ENCODE measurements around the gene THAP9. TPM values are rescaled to one million over a fixed set of nuclear protein-coding genes. Genes with fewer than 3 reads are reported as not detected.

THAP9 gene
- total RNA-seq, 1 experiment from 2014 or later = 3.5 TPM

DNA sequence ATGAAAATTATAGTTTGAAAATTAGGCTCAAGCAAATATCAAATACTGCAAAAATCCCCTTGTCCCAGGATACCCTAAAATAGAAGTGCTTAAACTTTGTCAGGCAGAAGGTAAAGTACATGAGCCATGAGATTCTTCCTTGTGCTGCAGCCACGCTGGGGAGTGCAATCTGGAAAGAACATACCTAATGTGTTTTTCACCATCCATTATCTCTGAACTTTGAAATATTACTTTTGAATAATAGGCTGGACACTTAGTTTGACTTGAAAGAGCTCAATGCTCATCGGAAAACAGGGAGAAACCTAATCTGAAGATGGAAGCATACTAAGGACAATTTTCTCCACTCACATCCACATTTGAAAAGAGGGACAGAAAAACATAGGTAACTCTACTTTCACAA is 18.9 kb downstream of the THAP9 start:
- Histone ChIP-seq H3F3A (ENCODE audit: insufficient read depth, low read depth) (no peaks in the 10 kb centered on the region), H2AFZ (no peak overlapping the region), H3K4me3 (no peak overlapping the region), H3K4me1 (replicated peaks; ENCODE audit: insufficient read depth) (no peaks in the 10 kb centered on the region), H3K27me3 (ENCODE audit: insufficient read depth, low read depth) (no peaks in the 10 kb centered on the region), H3K4me2 (no peak overlapping the region), H3K9me2 (ENCODE audit: insufficient read depth) (no peaks in the 10 kb centered on the region), H3K9me3 (ENCODE audit: insufficient read depth, low read depth) (no peaks in the 10 kb centered on the region), H3K79me2 (ENCODE audit: low read depth) (no peaks in the 10 kb centered on the region), H4K20me1 (ENCODE audit: insufficient read depth) (no peaks in the 10 kb centered on the region), H3K36me3 (ENCODE audit: low read depth) (no peaks in the 10 kb centered on the region), H3K27ac (no peak overlapping the region)
- DNase-seq = no peak
- POLR2A ChIA-PET (ENCODE audit: unreplicated experiment) = no interaction called here
- TF ChIP-seq, protein P1, sequence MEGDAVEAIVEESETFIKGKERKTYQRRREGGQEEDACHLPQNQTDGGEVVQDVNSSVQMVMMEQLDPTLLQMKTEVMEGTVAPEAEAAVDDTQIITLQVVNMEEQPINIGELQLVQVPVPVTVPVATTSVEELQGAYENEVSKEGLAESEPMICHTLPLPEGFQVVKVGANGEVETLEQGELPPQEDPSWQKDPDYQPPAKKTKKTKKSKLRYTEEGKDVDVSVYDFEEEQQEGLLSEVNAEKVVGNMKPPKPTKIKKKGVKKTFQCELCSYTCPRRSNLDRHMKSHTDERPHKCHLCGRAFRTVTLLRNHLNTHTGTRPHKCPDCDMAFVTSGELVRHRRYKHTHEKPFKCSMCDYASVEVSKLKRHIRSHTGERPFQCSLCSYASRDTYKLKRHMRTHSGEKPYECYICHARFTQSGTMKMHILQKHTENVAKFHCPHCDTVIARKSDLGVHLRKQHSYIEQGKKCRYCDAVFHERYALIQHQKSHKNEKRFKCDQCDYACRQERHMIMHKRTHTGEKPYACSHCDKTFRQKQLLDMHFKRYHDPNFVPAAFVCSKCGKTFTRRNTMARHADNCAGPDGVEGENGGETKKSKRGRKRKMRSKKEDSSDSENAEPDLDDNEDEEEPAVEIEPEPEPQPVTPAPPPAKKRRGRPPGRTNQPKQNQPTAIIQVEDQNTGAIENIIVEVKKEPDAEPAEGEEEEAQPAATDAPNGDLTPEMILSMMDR (conservative IDR thresholded peaks at IDR 0.05) = no peak
- no peak for TF ChIP-seq EZH2 (IDR thresholded peaks at IDR 0.05; ENCODE audit: low read depth)
- no TSS peak for BruUV-seq (replicated peaks)
- intact Hi-C loops (cut with micrococcal nuclease; ENCODE audit: unreplicated experiment) = no loop called here
- CTCF ChIA-PET = no interaction called here

DNA sequence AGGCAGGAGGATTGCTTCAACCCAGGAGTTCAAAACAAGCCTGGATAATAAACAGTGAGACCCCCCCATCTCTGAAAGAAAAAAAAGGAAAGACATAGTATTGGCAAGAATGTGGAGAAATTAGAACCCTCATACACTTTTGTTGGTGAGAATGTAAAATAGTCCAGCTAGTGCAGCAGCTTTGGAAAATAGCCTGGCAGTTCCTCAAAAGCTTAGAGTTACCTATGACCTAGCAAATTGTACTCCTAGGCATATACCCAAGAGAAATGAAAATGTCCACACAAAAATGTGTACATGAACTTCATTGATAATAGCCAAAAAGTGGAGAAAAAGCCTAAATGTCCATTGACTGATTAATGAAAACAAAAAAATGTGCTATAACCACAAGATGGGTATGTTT is 21.3 kb downstream of the THAP9 start:
- Histone ChIP-seq H3K27ac (no peak overlapping the region), H3K9me3 (ENCODE audit: insufficient read depth, low read depth) (no peaks in the 10 kb centered on the region), H3K4me1 (replicated peaks; ENCODE audit: insufficient read depth) (no peaks in the 10 kb centered on the region), H3K36me3 (ENCODE audit: low read depth) (no peaks in the 10 kb centered on the region), H3K4me2 (no peak overlapping the region), H3K4me3 (no peak overlapping the region), H4K20me1 (ENCODE audit: insufficient read depth) (no peaks in the 10 kb centered on the region), H2AFZ (no peak overlapping the region), H3K9me2 (ENCODE audit: insufficient read depth) (no peaks in the 10 kb centered on the region), H3F3A (ENCODE audit: insufficient read depth, low read depth) (no peaks in the 10 kb centered on the region), H3K79me2 (ENCODE audit: low read depth) (no peaks in the 10 kb centered on the region), H3K27me3 (ENCODE audit: insufficient read depth, low read depth) (no peaks in the 10 kb centered on the region)
- ChIA-PET POLR2A (ENCODE audit: unreplicated experiment) (no interaction called here), CTCF (no interaction called here)
- TF ChIP-seq EZH2 (IDR thresholded peaks at IDR 0.05; ENCODE audit: low read depth) = no peak
- TF ChIP-seq, protein P1 (conservative IDR thresholded peaks at IDR 0.05) = no peak
- intact Hi-C loops (cut with micrococcal nuclease; ENCODE audit: unreplicated experiment) = no loop called here
- DNase-seq = no peak
- no TSS peak for BruUV-seq (replicated peaks)

DNA sequence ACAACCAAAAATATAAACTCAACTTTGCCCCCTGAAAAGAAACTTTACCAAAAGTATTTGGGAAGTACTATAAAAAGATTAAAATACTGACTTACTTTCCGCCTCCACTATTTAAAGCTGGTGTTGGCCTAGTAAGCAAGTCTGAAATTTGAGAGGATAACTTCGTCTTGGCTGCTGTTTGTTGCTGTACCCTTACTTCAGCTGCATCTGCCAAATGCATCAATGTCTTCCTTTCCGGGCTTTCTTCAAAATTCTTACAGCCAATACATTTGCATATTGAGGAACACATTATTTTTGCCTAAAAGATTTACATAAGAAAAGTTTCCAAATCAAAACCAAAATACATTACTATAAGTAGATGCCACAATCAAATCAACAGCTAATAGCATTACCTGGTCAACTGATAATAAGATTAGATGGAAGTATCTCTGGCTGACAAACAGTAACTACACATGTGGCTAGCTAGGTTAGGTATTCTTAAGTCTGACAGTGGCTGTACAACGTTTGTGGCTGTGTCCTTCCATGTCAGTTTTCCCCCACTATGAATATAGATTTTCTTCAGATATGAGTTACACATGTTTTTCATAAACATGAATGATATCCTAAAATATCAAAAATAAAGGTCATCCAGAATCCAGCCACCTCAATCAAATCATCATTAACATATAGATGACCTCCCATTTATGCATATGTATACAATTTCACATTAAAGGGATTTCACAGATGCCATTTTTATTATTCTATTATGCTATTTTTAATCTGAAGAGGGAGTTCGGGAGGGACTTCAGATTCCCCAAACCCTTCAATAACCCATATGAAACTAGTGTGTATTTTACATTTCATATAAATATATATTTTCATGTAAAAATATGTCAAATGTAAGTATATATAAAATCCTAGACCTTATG is 30.6 kb downstream of the THAP9 start:
- no peak for TF ChIP-seq EZH2 (IDR thresholded peaks at IDR 0.05; ENCODE audit: low read depth)
- TF ChIP-seq, protein P1 (conservative IDR thresholded peaks at IDR 0.05) = no peak
- Histone ChIP-seq H3K9me3 (ENCODE audit: insufficient read depth, low read depth) (no peaks in the 10 kb centered on the region), H3K27ac (no peak overlapping the region), H3K36me3 (ENCODE audit: low read depth) (no peaks in the 10 kb centered on the region), H4K20me1 (ENCODE audit: insufficient read depth) (no peaks in the 10 kb centered on the region), H3F3A (ENCODE audit: insufficient read depth, low read depth) (no peaks in the 10 kb centered on the region), H3K9me2 (ENCODE audit: insufficient read depth) (no peaks in the 10 kb centered on the region), H2AFZ (no peak overlapping the region), H3K4me3 (no peak overlapping the region), H3K4me1 (replicated peaks; ENCODE audit: insufficient read depth) (no peaks in the 10 kb centered on the region), H3K79me2 (ENCODE audit: low read depth) (no peaks in the 10 kb centered on the region), H3K4me2 (no peak overlapping the region), H3K27me3 (ENCODE audit: insufficient read depth, low read depth) (no peaks in the 10 kb centered on the region)
- intact Hi-C loops (cut with micrococcal nuclease; ENCODE audit: unreplicated experiment) = no loop called here
- ChIA-PET CTCF (no interaction called here), POLR2A (ENCODE audit: unreplicated experiment) (no interaction called here)
- no TSS peak for BruUV-seq (replicated peaks)
- no peak for DNase-seq
